H1 (cell line): ENCODE measurements around the gene CENPA. TPM values are rescaled to one million over a fixed set of nuclear protein-coding genes. Genes with fewer than 3 reads are reported as not detected.

Source experiments
- CTCF ChIA-PET: fragments of 300-600 bp; sonication (Branson Sonifier 250); formaldehyde crosslinking; loops from one replicate; lab custom pipeline; 2021; ENCODE audit not compliant: partially characterized antibody; lab: Charles Lee
- POLR2A ChIA-PET: fragments of 300-600 bp; sonication (Branson Sonifier 250); formaldehyde crosslinking; loops from one replicate; lab custom pipeline; 2021; ENCODE audit warnings: inconsistent platforms; ENCODE audit not compliant: partially characterized antibody; lab: Charles Lee
- DNase-seq, 2 experiments: peaks; one replicate each; pipeline versions ENCODE4 v3.0.0 to v3.0.0-alpha.2; 2010 to 2022; ENCODE audit warnings: low spot score in 2 of 2, low read depth in 1 of 2, mixed read lengths in 1 of 2
- FAIRE-seq: peaks from 2 replicates; lab custom pipeline; 2011; peaks lifted over from hg19 to GRCh38; lab: Jason Lieb, UNC
- H2AFZ ChIP-seq: 2 replicates; pipeline ENCODE4 v1.8.1; 2012; ENCODE audit warnings: low read length, inconsistent platforms
- H2AK5ac ChIP-seq: 2 replicates; pipeline ENCODE4 v1.6.1; 2013; ENCODE audit warnings: low read depth, low read length
- H2BK120ac ChIP-seq: replicated peaks from 2 replicates; pipeline ENCODE3; 2013; ENCODE audit warnings: low read depth, low read length, inconsistent platforms
- H2BK12ac ChIP-seq: 2 replicates; pipeline ENCODE4 v1.6.1; 2013; ENCODE audit warnings: low read depth, low read length
- H2BK15ac ChIP-seq: 2 replicates; pipeline ENCODE4 v1.6.1; 2013; ENCODE audit warnings: low read length
- H2BK20ac ChIP-seq: 2 replicates; pipeline ENCODE4 v1.6.1; 2013; ENCODE audit warnings: low read length
- H2BK5ac ChIP-seq: 2 replicates; pipeline ENCODE4 v1.6.1; 2013; ENCODE audit warnings: low read depth, low read length
- H3K14ac ChIP-seq: 2 replicates; pipeline ENCODE4 v1.6.1; 2013; ENCODE audit warnings: inconsistent platforms; ENCODE audit not compliant: insufficient read length
- H3K18ac ChIP-seq: 2 replicates; pipeline ENCODE4 v1.6.1; 2013; ENCODE audit warnings: low read length; ENCODE audit errors: extremely low read depth
- H3K23ac ChIP-seq: 2 replicates; pipeline ENCODE4 v1.6.1; 2013; ENCODE audit warnings: inconsistent platforms; ENCODE audit not compliant: insufficient read length
- H3K23me2 ChIP-seq: 2 replicates; pipeline ENCODE4 v1.6.1; 2013; ENCODE audit warnings: low read depth, low read length
- H3K27ac ChIP-seq: 2 replicates; pipeline ENCODE4 v1.6.1; 2011; ENCODE audit warnings: low read depth, low read length, inconsistent platforms
- H3K27me3 ChIP-seq, 4 experiments: replicated peaks in 1 of 4; 1 replicate in 1 of 4; 2 replicates in 3 of 4; pipeline versions ENCODE4 v1.6.1 to v1.8.1; 2011 to 2013; ENCODE audit warnings: low read length in 3 of 4, mild to moderate bottlenecking in 3 of 4, inconsistent platforms in 2 of 4, mixed read lengths in 2 of 4, moderate library complexity in 1 of 4; ENCODE audit not compliant: control insufficient read depth in 3 of 4, insufficient read depth in 3 of 4; ENCODE audit errors: extremely low read depth in 1 of 4
- H3K36me3 ChIP-seq, 4 experiments: 2 replicates each; pipeline versions ENCODE4 v1.6.1 to v1.8.1; 2011 to 2013; ENCODE audit warnings: mild to moderate bottlenecking in 4 of 4, low read length in 3 of 4, moderate library complexity in 2 of 4, control low read depth in 1 of 4, inconsistent platforms in 1 of 4; ENCODE audit not compliant: insufficient read depth in 4 of 4, control insufficient read depth in 2 of 4
- H3K4ac ChIP-seq: replicated peaks from 2 replicates; pipeline ENCODE3; 2013; ENCODE audit warnings: low read length, low read depth, mixed read lengths, inconsistent platforms; ENCODE audit not compliant: insufficient read length
- H3K4me1 ChIP-seq, 4 experiments: replicated peaks in 1 of 4; 1 replicate in 1 of 4; 2 replicates in 3 of 4; pipeline versions ENCODE4 v1.6.1 to v1.8.1; 2011 to 2013; ENCODE audit warnings: low read length in 3 of 4, inconsistent platforms in 2 of 4, mixed read lengths in 1 of 4; ENCODE audit not compliant: insufficient read depth in 4 of 4, control insufficient read depth in 3 of 4
- H3K4me2 ChIP-seq, 2 experiments: 2 replicates each; pipeline versions ENCODE4 v1.6.1 to v1.8.1; 2011 to 2013; ENCODE audit warnings: low read depth in 2 of 2, low read length in 2 of 2, control low read depth in 1 of 2, inconsistent platforms in 1 of 2, mild to moderate bottlenecking in 1 of 2; ENCODE audit not compliant: insufficient read depth in 1 of 2
- H3K4me3 ChIP-seq, 4 experiments: fragments of 200-600, 300-600 bp in 1 of 4; sonication (generic), shearing (Covaris generic), sonication (Bioruptor Twin) in 1 of 4; 2 replicates each; pipeline versions ENCODE4 v1.5.1 to v1.8.1; 2011 to 2016; ENCODE audit warnings: low read length in 4 of 4, low read depth in 3 of 4, control low read depth in 2 of 4, inconsistent platforms in 2 of 4, mild to moderate bottlenecking in 2 of 4, mixed read lengths in 1 of 4, moderate library complexity in 1 of 4; ENCODE audit not compliant: insufficient read depth in 2 of 4; ENCODE audit errors: extremely low read depth in 1 of 4
- H3K56ac ChIP-seq: replicated peaks from 2 replicates; pipeline ENCODE3; 2013; ENCODE audit warnings: low read depth, mild to moderate bottlenecking, mixed read lengths, low read length, inconsistent platforms; ENCODE audit not compliant: insufficient read length
- H3K79me1 ChIP-seq: 2 replicates; pipeline ENCODE4 v1.6.1; 2013; ENCODE audit warnings: low read depth, low read length, control low read depth
- H3K79me2 ChIP-seq, 2 experiments: 2 replicates each; pipeline versions ENCODE4 v1.6.1 to v1.8.1; 2012 to 2013; ENCODE audit warnings: low read length in 2 of 2, mild to moderate bottlenecking in 2 of 2, inconsistent platforms in 1 of 2; ENCODE audit not compliant: insufficient read depth in 2 of 2, control insufficient read depth in 1 of 2
- H3K9ac ChIP-seq, 4 experiments: replicated peaks in 1 of 4; 1 replicate in 1 of 4; 2 replicates in 3 of 4; pipeline versions ENCODE4 v1.6.1 to v1.8.1; 2011 to 2013; ENCODE audit warnings: low read depth in 3 of 4, low read length in 3 of 4, control low read depth in 2 of 4, mild to moderate bottlenecking in 2 of 4, moderate library complexity in 2 of 4, inconsistent platforms in 1 of 4; ENCODE audit errors: extremely low read depth in 1 of 4
- H3K9me3 ChIP-seq, 2 experiments: 2 replicates each; pipeline versions ENCODE4 v1.6.1 to v1.8.1; 2012 to 2013; ENCODE audit warnings: mild to moderate bottlenecking in 2 of 2, moderate library complexity in 2 of 2, control low read depth in 1 of 2, inconsistent platforms in 1 of 2, low read depth in 1 of 2, low read length in 1 of 2, mixed read lengths in 1 of 2; ENCODE audit not compliant: insufficient read depth in 2 of 2
- H4K20me1 ChIP-seq, 2 experiments: replicated peaks in 1 of 2; 2 replicates each; pipeline versions ENCODE3 to v1.8.1; 2011 to 2013; ENCODE audit warnings: inconsistent platforms in 2 of 2, low read length in 2 of 2, mild to moderate bottlenecking in 1 of 2; ENCODE audit not compliant: insufficient read depth in 2 of 2, control insufficient read depth in 1 of 2
- H4K5ac ChIP-seq: 2 replicates; pipeline ENCODE4 v1.6.1; 2013; ENCODE audit warnings: low read length, low read depth, mixed read lengths, inconsistent platforms; ENCODE audit not compliant: insufficient read length
- H4K8ac ChIP-seq: 2 replicates; pipeline ENCODE4 v1.8.0; 2013; ENCODE audit warnings: mild to moderate bottlenecking, moderate library complexity, low read length, inconsistent platforms; ENCODE audit not compliant: insufficient read depth; ENCODE audit errors: extremely low read depth
- H4K91ac ChIP-seq: replicated peaks from 2 replicates; pipeline ENCODE3; 2013; ENCODE audit warnings: low read length, mixed read lengths, inconsistent platforms; ENCODE audit not compliant: insufficient read length
- CHD1 ChIP-seq: IDR thresholded peaks from 2 replicates; pipeline ENCODE4 v1.6.1; 2012; ENCODE audit warnings: low read depth, low read length, improper control_type of control experiment
- EP300 ChIP-seq, 2 experiments: IDR thresholded peaks; 1 replicate in 1 of 2; 2 replicates in 1 of 2; pipeline ENCODE4 v1.6.1; 2011 to 2012; ENCODE audit warnings: low read depth in 2 of 2, low read length in 2 of 2, mild to moderate bottlenecking in 2 of 2, borderline replicate concordance in 1 of 2, inconsistent platforms in 1 of 2, moderate library complexity in 1 of 2
- EZH2 ChIP-seq: fragments of 200-600 bp; sonication (generic); IDR thresholded peaks from 2 replicates; pipeline ENCODE4 v1.7.1; 2012; ENCODE audit warnings: low read depth, mild to moderate bottlenecking, moderate library complexity, low read length, inconsistent platforms; ENCODE audit not compliant: severe bottlenecking
- FOSL1 ChIP-seq: IDR thresholded peaks from 2 replicates; pipeline ENCODE4 v1.6.1; 2011; ENCODE audit warnings: mild to moderate bottlenecking, low read depth, low read length, moderate library complexity; ENCODE audit not compliant: insufficient read depth
- PHF8 ChIP-seq: fragments of 200-600 bp; sonication (generic); conservative IDR thresholded peaks from 2 replicates; pipeline ENCODE4 v1.7.1; 2012; ENCODE audit warnings: low read depth, mild to moderate bottlenecking, inconsistent platforms, low read length, moderate library complexity
- RAD21 ChIP-seq, 2 experiments: IDR thresholded peaks in 1 of 2; conservative IDR thresholded peaks in 1 of 2; 2 replicates each; pipeline ENCODE4 v1.6.1; 2011; ENCODE audit warnings: low read depth in 2 of 2, low read length in 2 of 2, improper control_type of control experiment in 1 of 2, inconsistent platforms in 1 of 2, mild to moderate bottlenecking in 1 of 2, moderate library complexity in 1 of 2
- SIX5 ChIP-seq: IDR thresholded peaks from 2 replicates; pipeline ENCODE4 v1.6.1; 2011; ENCODE audit warnings: mild to moderate bottlenecking, low read depth, low read length
- SP4 ChIP-seq: IDR thresholded peaks from 2 replicates; pipeline ENCODE4 v1.6.1; 2012; ENCODE audit warnings: low read length, inconsistent platforms
- WGBS, 2 experiments: shearing (Covaris generic) in 1 of 2; methylation state at CpG; one replicate each; pipeline versions ENCODE4 v1.1.6 to v1.1.7; 2013 to 2015; ENCODE audit warnings: low lambda C conversion rate in 2 of 2, mixed read lengths in 2 of 2, inconsistent platforms in 1 of 2, low coverage in 1 of 2, missing lambda C conversion rate in 1 of 2; ENCODE audit not compliant: insufficient replicate concordance in 2 of 2, insufficient coverage in 1 of 2, insufficient read length in 1 of 2; ENCODE audit errors: extremely low coverage in 1 of 2, missing lambda C conversion rate in 1 of 2; 5-methylcytosine and 5-hydroxymethylcytosine counted together
- polyA plus RNA-seq, 7 experiments: library from polyadenylated mRNA; depleted of rRNA in 3 of 7; stranded (reverse) in 5 of 7; unstranded in 2 of 7; fragments of >200 nt in 5 of 7; fragments of 200-250 nt in 2 of 7; gene quantifications; 1 replicate in 5 of 7; 2 replicates in 1 of 7; 4 replicates in 1 of 7; pipeline versions ENCODE4 v1.2.1 to v1.2.3, GENCODE V29; 2011 to 2013; ENCODE audit warnings: missing spikeins in 2 of 7, mixed read lengths in 2 of 7
- total RNA-seq: library from RNA; stranded (reverse); fragmentation: NEBNext Ultra II Directional; extraction: Animal tissue kit (Norgen Biotek cat#: 25700); gene quantifications from 2 replicates; pipeline ENCODE4 v1.2.1, GENCODE V29; 2021

CENPA gene
- total and polyA plus RNA-seq, 2 of the 8 experiments (the other 6 are each of a cell fraction or from before 2014, with no cell fraction given) = 19.4 to 30.9 TPM

- Histone ChIP-seq H3K27me3 (0 out of 7 replicates have a peak, but pooled peaks cover 0 to 3% (median 0%) of the 10 kb centered on the region in 4 experiments), H3K36me3 (no peaks in the 10 kb centered on the region), H2BK20ac (no peak overlapping the region), H3K14ac (no peak overlapping the region), H3K4ac (no peak overlapping the region), H2AK5ac (no peak overlapping the region), H3K23me2 (no peaks in the 10 kb centered on the region), H3K79me2 (no peaks in the 10 kb centered on the region), H2BK120ac (no peak overlapping the region), H3K4me2 (no peak overlapping the region), H3K4me1 (0 out of 7 replicates have a peak, but pooled peaks cover 0 to 2% (median 0%) of the 10 kb centered on the region in 4 experiments), H3K23ac (no peak overlapping the region), H4K5ac (no peak overlapping the region), H3K56ac (no peak overlapping the region), H2BK15ac (no peak overlapping the region), H3K9me3 (no peaks in the 10 kb centered on the region; a peak in 1 of 4 replicates), H2BK5ac (no peak overlapping the region), H3K79me1 (no peaks in the 10 kb centered on the region), H4K20me1 (no peaks in the 10 kb centered on the region), H2AFZ (no peak overlapping the region), H3K27ac (no peak overlapping the region), H3K9ac (no peak overlapping the region), H4K8ac (no peak overlapping the region), H2BK12ac (no peak overlapping the region), H4K91ac (no peak overlapping the region), H3K18ac (no peak overlapping the region), H3K4me3 (no peak overlapping the region)
- no peak for FAIRE-seq
- WGBS, 2 experiments = 76% methylated on average over 6 of the region's 6 CpGs; no CpG with 5 or more reads in 1 of the 2 experiments
- TF ChIP-seq EP300 (IDR thresholded peaks at IDR 0.05; ENCODE audit: borderline replicate concordance in 1 of 2, low read depth in 2 of 2, low read length in 2 of 2) = no peak
- no peak for TF ChIP-seq CHD1
- TF ChIP-seq SP4 = no peak
- TF ChIP-seq EZH2 = no peak
- TF ChIP-seq PHF8 = no peak
- no peak for TF ChIP-seq FOSL1
- TF ChIP-seq SIX5 = no peak
- TF ChIP-seq RAD21 (IDR thresholded peaks at IDR 0.05 in 1 of 2, conservative IDR thresholded peaks at IDR 0.05 in 1 of 2; ENCODE audit: low read depth in 2 of 2, low read length in 2 of 2) = no peak
- ChIA-PET CTCF (interaction anchor here (0.7 to 1.2 kb wide), 3 partner anchors 8 to 28 kb away, joined by 3 read pairs; no protein-coding TSS in a partner anchor), POLR2A (no interaction called here)
- DNase-seq = no peak
Observed at GRCh38 chr2:26818972-26819371, 33.1 kb downstream of the CENPA start.
